ENCODE results near the gene DNAAF3. TPM values are rescaled to one million over a fixed set of nuclear protein-coding genes. Genes with fewer than 3 reads are reported as not detected.

Gene DNAAF3
- total RNA-seq = 0.90 to 2.2 TPM (median 1.3 TPM) in 3 replicates
- long read RNA-seq, partial matches to known transcripts = 0 of 1 reads
- long read RNA-seq, other reads (novel, unspliced or antisense) = 0 of 1 reads

DNA sequence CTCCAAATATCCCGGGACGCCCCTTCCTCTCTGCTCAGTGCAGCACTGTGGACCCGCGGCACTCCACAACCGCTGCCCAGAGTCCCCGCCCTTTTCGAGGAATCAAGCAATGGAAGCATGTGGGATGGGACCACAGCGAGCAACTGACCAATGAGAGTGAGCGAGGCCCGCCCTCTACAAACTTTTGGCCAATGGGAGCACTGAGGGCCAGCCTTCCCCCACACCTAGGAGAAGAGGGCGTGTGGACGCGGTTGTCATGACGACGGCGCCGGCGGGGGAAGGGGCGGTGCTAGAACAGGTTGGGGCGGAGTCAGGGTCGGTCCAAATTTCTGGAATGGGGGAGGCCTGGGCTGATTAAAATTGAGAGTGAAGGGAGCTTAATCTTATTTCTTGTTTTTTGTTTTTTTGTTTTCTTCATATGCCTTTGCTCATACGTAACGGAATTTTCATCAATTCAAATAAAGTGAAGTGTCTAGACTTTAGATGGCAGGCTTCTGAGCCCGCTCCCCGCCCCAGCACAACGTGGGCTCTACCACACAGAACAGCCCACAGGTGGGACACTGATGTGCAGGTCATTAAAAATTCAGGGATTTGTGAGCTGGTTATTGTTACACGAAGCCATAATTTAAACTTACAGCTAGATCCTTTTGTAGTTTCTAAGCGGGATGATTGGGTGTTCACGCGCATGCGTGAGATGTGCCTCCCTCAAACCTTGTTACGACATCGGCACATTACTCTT lies at the start of gene DNAAF3:
Gene DNAAF3, minus strand, starts transcription at position 84 of the 739 bp plus-strand sequence. CDS start 200 bp downstream, outside the sequence.
- TF ChIP-seq, protein P1, sequence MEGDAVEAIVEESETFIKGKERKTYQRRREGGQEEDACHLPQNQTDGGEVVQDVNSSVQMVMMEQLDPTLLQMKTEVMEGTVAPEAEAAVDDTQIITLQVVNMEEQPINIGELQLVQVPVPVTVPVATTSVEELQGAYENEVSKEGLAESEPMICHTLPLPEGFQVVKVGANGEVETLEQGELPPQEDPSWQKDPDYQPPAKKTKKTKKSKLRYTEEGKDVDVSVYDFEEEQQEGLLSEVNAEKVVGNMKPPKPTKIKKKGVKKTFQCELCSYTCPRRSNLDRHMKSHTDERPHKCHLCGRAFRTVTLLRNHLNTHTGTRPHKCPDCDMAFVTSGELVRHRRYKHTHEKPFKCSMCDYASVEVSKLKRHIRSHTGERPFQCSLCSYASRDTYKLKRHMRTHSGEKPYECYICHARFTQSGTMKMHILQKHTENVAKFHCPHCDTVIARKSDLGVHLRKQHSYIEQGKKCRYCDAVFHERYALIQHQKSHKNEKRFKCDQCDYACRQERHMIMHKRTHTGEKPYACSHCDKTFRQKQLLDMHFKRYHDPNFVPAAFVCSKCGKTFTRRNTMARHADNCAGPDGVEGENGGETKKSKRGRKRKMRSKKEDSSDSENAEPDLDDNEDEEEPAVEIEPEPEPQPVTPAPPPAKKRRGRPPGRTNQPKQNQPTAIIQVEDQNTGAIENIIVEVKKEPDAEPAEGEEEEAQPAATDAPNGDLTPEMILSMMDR (IDR thresholded peaks at IDR 0.05) = no peak
- DNase-seq (ENCODE audit: low spot score) = peak; percentile 95
- Mint-ChIP-seq H3K36me3 (ENCODE audit: low read depth) (no peaks in the 10 kb centered on the region), H3K9me3 (ENCODE audit: low read depth) (no peaks in the 10 kb centered on the region), H3K4me1 (ENCODE audit: low read depth) (peaks cover 9% of the 10 kb centered on the region), H3K27me3 (ENCODE audit: low read depth) (peaks cover 25% of the 10 kb centered on the region), H3K27ac (ENCODE audit: unreplicated experiment) (peak within 1 kb of the TSS; percentile 92), H3K4me3 (ENCODE audit: unreplicated experiment) (peak within 1 kb of the TSS; percentile 96)

- Mint-ChIP-seq H3K36me3 (ENCODE audit: low read depth) (peaks cover 2% of the 10 kb centered on the region), H3K4me3 (ENCODE audit: unreplicated experiment) (no peak overlapping the region), H3K4me1 (ENCODE audit: low read depth) (peaks cover 28% of the 10 kb centered on the region), H3K9me3 (ENCODE audit: low read depth) (peaks cover 14% of the 10 kb centered on the region), H3K27ac (ENCODE audit: unreplicated experiment) (no peak overlapping the region), H3K27me3 (ENCODE audit: low read depth) (no peaks in the 10 kb centered on the region)
- TF ChIP-seq, protein P1 (IDR thresholded peaks at IDR 0.05) = no peak
- no peak for DNase-seq (ENCODE audit: low spot score)
Measured at GRCh38 chr19:55213547-55213946, 47.1 kb upstream of the DNAAF3 start.

DNA sequence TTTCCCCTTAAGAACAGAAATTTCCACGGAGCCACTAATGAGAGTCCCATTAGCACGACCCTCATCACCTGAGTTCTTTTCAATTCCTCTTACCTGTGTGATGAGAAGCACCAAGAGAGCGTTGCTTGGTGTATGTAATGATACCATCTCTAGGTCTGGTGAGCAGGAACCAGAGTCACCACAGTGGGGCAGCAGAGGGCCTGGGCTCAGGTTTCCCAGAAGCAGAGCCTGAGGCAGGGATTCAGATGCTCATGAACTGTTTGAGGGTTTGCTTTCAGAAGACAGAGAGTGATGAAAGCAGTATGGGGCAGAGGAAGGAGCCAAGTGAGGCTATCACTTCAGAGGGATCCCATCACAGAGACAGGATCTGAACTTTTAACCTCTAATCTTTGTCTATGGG lies 46.0 kb upstream of the DNAAF3 start:
- TF ChIP-seq, protein P1 (IDR thresholded peaks at IDR 0.05) = peak; percentile 58
- H3K4me3 Mint-ChIP-seq (ENCODE audit: unreplicated experiment) = no peak overlapping the region
- H3K9me3 Mint-ChIP-seq (ENCODE audit: low read depth) = peaks cover 14% of the 10 kb centered on the region
- no peak overlapping the region for H3K27ac Mint-ChIP-seq (ENCODE audit: unreplicated experiment)
- no peak for DNase-seq (ENCODE audit: low spot score)
- H3K36me3 Mint-ChIP-seq (ENCODE audit: low read depth) = peaks cover 2% of the 10 kb centered on the region
- H3K4me1 Mint-ChIP-seq (ENCODE audit: low read depth) = peaks cover 24% of the 10 kb centered on the region
- H3K27me3 Mint-ChIP-seq (ENCODE audit: low read depth) = no peaks in the 10 kb centered on the region

DNA sequence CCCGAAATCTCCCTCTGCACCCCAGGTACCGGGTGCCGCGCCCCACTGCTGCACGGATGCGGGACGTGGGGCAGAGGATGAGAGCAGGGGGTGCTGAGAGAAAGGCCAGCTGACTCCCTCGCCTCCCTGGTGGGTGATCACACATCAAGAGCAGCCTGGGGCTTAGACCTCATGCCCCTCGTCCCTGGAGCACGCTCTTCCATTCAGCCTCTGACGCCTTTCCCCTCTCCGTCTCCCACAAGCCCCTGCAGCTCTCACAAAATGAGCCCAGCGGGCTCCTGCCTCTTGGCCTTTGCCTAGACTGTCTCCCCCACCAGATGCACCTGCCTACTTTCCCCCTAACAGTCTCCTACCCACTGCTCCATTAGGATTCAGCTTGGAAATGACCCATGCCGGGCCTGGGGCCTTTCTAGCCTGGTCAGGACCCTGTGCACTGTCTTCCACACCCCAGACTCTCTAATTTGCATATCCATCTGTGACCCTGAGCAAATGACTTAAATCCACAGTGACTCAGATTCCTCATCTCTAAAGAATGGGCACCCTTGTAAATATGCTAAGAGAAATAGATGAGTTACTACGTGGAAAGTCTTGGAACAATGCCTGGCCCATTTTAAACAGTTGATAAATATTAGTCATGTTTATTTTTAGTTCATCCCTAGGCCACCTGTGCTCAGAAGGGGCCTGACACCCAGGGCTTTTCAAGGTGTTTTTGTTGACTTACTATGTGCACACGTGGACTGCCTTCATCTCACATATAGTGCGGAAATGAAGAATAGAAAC lies 43.5 kb upstream of the DNAAF3 start:
- peaks cover 9% of the 10 kb centered on the region for H3K9me3 Mint-ChIP-seq (ENCODE audit: low read depth)
- H3K4me3 Mint-ChIP-seq (ENCODE audit: unreplicated experiment) = no peak overlapping the region
- H3K4me1 Mint-ChIP-seq (ENCODE audit: low read depth) = peaks cover 20% of the 10 kb centered on the region
- H3K27ac Mint-ChIP-seq (ENCODE audit: unreplicated experiment) = peak overlapping the region; percentile 80
- peaks cover 2% of the 10 kb centered on the region for H3K36me3 Mint-ChIP-seq (ENCODE audit: low read depth)
- TF ChIP-seq, protein P1 (IDR thresholded peaks at IDR 0.05) = no peak
- no peaks in the 10 kb centered on the region for H3K27me3 Mint-ChIP-seq (ENCODE audit: low read depth)
- DNase-seq (ENCODE audit: low spot score) = no peak
